ENCODE data around the gene KMT2B.

KMT2B gene

GRCh38 chr19:35727053-35727955 lies 9.5 kb downstream of the KMT2B start:
- DNase-seq (ENCODE audit: low read depth, low spot score): no peak
- peaks cover 68% of the 10 kb centered on the region for H3K36me3 ChIP-seq (ENCODE audit: control insufficient read depth, insufficient read depth, low read length)
- H3K4me3 ChIP-seq (ENCODE audit: low read length): no peak overlapping the region
- H3K27ac ChIP-seq (ENCODE audit: low read length): no peak overlapping the region
- H3K4me1 ChIP-seq (ENCODE audit: control insufficient read depth, insufficient read depth, low read length): no peaks in the 10 kb centered on the region
- no CpG with 5 or more reads among the region's 25 CpGs for WGBS (ENCODE audit: insufficient coverage, insufficient read length)
- H3K9me3 ChIP-seq (ENCODE audit: control insufficient read depth, insufficient read depth, low read length): no peaks in the 10 kb centered on the region
- no peaks in the 10 kb centered on the region for H3K27me3 ChIP-seq (ENCODE audit: control insufficient read depth, insufficient read depth, low read length)

DNA sequence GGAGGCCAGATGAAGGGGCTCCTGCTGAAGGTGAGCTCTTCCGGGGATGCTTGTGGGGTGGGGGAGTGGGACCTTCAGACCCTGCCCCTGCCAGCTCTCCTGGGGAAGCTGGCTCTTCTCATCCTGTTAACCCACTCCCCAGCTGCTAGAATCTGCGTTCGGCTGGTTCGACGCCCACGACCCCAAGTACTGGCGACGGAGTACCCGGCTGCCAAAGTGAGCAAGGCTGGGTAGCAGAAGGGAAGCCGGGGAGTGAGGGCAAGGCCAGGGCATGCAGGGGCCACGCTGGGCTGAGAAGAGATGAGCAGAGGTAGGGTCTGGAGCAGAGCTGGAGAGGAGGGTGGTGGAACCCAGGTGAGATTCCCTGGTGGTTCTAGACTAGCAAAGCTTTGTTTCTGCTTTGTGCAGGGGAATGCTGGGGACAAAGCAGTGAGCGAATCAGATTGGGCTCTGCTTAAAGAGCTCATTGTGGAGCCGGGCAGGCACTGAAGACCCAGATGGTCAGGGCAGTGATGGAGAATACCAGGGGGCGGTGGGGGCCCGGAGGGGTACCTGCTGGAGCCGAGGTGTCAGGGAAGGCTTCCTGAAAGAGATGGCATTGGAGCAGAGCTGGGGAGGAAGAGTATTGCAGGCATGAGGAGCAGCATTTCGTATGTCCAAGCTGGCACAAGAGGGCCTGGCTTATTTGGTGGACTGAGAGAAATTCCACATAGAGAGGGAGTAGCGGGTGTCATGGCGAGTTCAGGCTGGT lies 10.3 kb downstream of the KMT2B start:
- H3K9me3 ChIP-seq (ENCODE audit: control insufficient read depth, insufficient read depth, low read length): no peaks in the 10 kb centered on the region
- WGBS (ENCODE audit: insufficient coverage, insufficient read length): no CpG with 5 or more reads among the region's 19 CpGs
- no peaks in the 10 kb centered on the region; the same call in 1 of the 2 replicates for H3K4me1 ChIP-seq (ENCODE audit: control insufficient read depth, insufficient read depth, low read length)
- H3K4me3 ChIP-seq (ENCODE audit: low read length): no peak overlapping the region
- H3K36me3 ChIP-seq (ENCODE audit: control insufficient read depth, insufficient read depth, low read length): peaks cover 64% of the 10 kb centered on the region
- H3K27me3 ChIP-seq (ENCODE audit: control insufficient read depth, insufficient read depth, low read length): no peaks in the 10 kb centered on the region
- DNase-seq (ENCODE audit: low read depth, low spot score): no peak
- H3K27ac ChIP-seq (ENCODE audit: low read length): no peak overlapping the region

- DNase-seq (ENCODE audit: low read depth, low spot score): no peak
- Histone ChIP-seq H3K27ac (ENCODE audit: low read length) (no peak overlapping the region), H3K27me3 (ENCODE audit: control insufficient read depth, insufficient read depth, low read length) (no peaks in the 10 kb centered on the region), H3K4me1 (ENCODE audit: control insufficient read depth, insufficient read depth, low read length) (no peaks in the 10 kb centered on the region; the same call in 1 of the 2 replicates), H3K36me3 (ENCODE audit: control insufficient read depth, insufficient read depth, low read length) (peaks cover 64% of the 10 kb centered on the region), H3K4me3 (ENCODE audit: low read length) (no peak overlapping the region), H3K9me3 (ENCODE audit: control insufficient read depth, insufficient read depth, low read length) (no peaks in the 10 kb centered on the region)
- no CpG with 5 or more reads among the region's 18 CpGs for WGBS (ENCODE audit: insufficient coverage, insufficient read length)
Observed at GRCh38 chr19:35729021-35729420, 11.2 kb downstream of the KMT2B start.

DNA sequence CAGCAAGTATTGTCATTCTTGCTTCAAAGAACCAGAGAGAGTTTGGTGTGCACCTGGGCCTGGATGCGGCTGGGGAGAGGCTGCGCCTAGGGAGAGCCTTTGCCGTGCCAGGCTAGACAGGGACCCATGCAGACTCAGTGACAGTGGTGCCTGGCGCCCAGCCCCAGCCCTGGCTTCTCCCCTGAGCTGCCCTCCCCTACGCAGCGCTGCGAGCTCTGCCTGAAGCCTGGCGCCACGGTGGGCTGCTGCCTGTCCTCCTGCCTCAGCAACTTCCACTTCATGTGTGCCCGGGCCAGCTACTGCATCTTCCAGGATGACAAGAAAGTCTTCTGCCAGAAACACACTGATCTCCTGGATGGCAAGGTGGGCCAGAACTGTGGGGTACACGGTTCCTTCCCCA lies 12.0 kb downstream of the KMT2B start:
- no CpG with 5 or more reads among the region's 11 CpGs for WGBS (ENCODE audit: insufficient coverage, insufficient read length)
- H3K36me3 ChIP-seq (ENCODE audit: control insufficient read depth, insufficient read depth, low read length): peaks cover 63% of the 10 kb centered on the region
- H3K4me1 ChIP-seq (ENCODE audit: control insufficient read depth, insufficient read depth, low read length): no peaks in the 10 kb centered on the region; the same call in 1 of the 2 replicates
- no peak for DNase-seq (ENCODE audit: low read depth, low spot score)
- no peaks in the 10 kb centered on the region for H3K27me3 ChIP-seq (ENCODE audit: control insufficient read depth, insufficient read depth, low read length)
- no peaks in the 10 kb centered on the region for H3K9me3 ChIP-seq (ENCODE audit: control insufficient read depth, insufficient read depth, low read length)
- H3K4me3 ChIP-seq (ENCODE audit: low read length): no peak overlapping the region
- H3K27ac ChIP-seq (ENCODE audit: low read length): no peak overlapping the region

- no CpG with 5 or more reads among the region's 18 CpGs for WGBS (ENCODE audit: insufficient coverage, insufficient read length)
- H3K4me1 ChIP-seq (ENCODE audit: control insufficient read depth, insufficient read depth, low read length): no peaks in the 10 kb centered on the region; the same call in 1 of the 2 replicates
- peaks cover 62% of the 10 kb centered on the region for H3K36me3 ChIP-seq (ENCODE audit: control insufficient read depth, insufficient read depth, low read length)
- no peak for DNase-seq (ENCODE audit: low read depth, low spot score)
- H3K27me3 ChIP-seq (ENCODE audit: control insufficient read depth, insufficient read depth, low read length): no peaks in the 10 kb centered on the region
- H3K27ac ChIP-seq (ENCODE audit: low read length): no peak overlapping the region
- no peak overlapping the region for H3K4me3 ChIP-seq (ENCODE audit: low read length)
- H3K9me3 ChIP-seq (ENCODE audit: control insufficient read depth, insufficient read depth, low read length): no peaks in the 10 kb centered on the region
Observed at GRCh38 chr19:35730326-35730725, 12.5 kb downstream of the KMT2B start.

DNA sequence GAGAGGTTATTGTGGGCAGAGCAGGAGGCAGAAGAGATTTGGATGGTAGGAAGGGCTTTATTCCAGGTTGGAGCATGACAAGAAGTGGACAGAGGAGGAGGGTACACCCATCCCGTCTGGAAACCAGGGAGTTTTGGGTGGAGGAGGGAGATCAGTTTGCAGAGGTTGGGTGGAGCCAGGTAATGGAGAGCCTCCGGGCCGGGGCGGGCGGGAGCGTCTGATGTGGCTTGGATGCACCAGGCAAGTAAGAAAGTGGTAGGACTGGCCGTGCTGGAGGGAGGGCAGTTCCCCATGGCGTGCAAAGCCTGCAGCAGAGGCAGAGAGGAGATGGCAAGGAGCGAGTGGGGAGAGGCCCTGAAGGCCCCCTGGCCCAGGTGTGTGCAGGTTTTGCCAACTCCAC lies 13.6 kb downstream of the KMT2B start:
- H3K4me1 ChIP-seq (ENCODE audit: control insufficient read depth, insufficient read depth, low read length): no peaks in the 10 kb centered on the region; the same call in 1 of the 2 replicates
- no peaks in the 10 kb centered on the region for H3K9me3 ChIP-seq (ENCODE audit: control insufficient read depth, insufficient read depth, low read length)
- H3K36me3 ChIP-seq (ENCODE audit: control insufficient read depth, insufficient read depth, low read length): peaks cover 57% of the 10 kb centered on the region
- DNase-seq (ENCODE audit: low read depth, low spot score): no peak
- no CpG with 5 or more reads among the region's 9 CpGs for WGBS (ENCODE audit: insufficient coverage, insufficient read length)
- no peaks in the 10 kb centered on the region for H3K27me3 ChIP-seq (ENCODE audit: control insufficient read depth, insufficient read depth, low read length)
- H3K4me3 ChIP-seq (ENCODE audit: low read length): no peak overlapping the region
- H3K27ac ChIP-seq (ENCODE audit: low read length): no peak overlapping the region

GRCh38 chr19:35731779-35732405 lies 14.1 kb downstream of the KMT2B start:
- WGBS (ENCODE audit: insufficient coverage, insufficient read length): no CpG with 5 or more reads among the region's 21 CpGs
- Histone ChIP-seq H3K36me3 (ENCODE audit: control insufficient read depth, insufficient read depth, low read length) (peaks cover 59% of the 10 kb centered on the region), H3K9me3 (ENCODE audit: control insufficient read depth, insufficient read depth, low read length) (no peaks in the 10 kb centered on the region), H3K27ac (ENCODE audit: low read length) (no peak overlapping the region), H3K4me1 (ENCODE audit: control insufficient read depth, insufficient read depth, low read length) (no peaks in the 10 kb centered on the region; the same call in 1 of the 2 replicates), H3K27me3 (ENCODE audit: control insufficient read depth, insufficient read depth, low read length) (no peaks in the 10 kb centered on the region), H3K4me3 (ENCODE audit: low read length) (no peak overlapping the region)
- no peak for DNase-seq (ENCODE audit: low read depth, low spot score)

DNA sequence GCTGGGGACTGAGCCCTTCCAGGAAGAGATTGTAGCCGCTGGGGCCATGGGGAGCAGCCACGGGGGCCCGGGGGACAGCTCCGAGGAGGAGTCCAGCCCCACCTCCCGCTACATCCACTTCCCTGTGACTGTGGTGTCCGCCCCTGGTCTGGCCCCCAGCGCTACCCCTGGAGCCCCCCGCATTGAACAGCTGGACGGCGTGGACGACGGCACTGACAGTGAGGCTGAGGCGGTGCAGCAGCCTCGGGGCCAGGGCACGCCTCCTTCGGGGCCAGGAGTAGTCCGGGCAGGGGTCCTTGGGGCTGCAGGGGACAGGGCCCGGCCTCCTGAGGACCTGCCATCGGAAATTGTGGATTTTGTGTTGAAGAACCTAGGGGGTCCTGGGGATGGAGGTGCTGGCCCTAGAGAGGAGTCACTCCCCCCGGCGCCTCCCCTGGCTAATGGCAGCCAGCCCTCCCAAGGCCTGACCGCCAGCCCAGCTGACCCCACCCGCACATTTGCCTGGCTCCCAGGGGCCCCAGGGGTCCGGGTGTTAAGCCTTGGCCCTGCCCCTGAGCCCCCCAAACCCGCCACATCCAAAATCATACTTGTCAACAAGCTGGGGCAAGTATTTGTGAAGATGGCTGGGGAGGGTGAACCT lies 14.9 kb downstream of the KMT2B start:
- no peak overlapping the region for H3K27ac ChIP-seq (ENCODE audit: low read length)
- no peaks in the 10 kb centered on the region for H3K27me3 ChIP-seq (ENCODE audit: control insufficient read depth, insufficient read depth, low read length)
- no peak for DNase-seq (ENCODE audit: low read depth, low spot score)
- no peak overlapping the region for H3K4me3 ChIP-seq (ENCODE audit: low read length)
- no peaks in the 10 kb centered on the region; the same call in 1 of the 2 replicates for H3K4me1 ChIP-seq (ENCODE audit: control insufficient read depth, insufficient read depth, low read length)
- no CpG with 5 or more reads among the region's 25 CpGs for WGBS (ENCODE audit: insufficient coverage, insufficient read length)
- peaks cover 54% of the 10 kb centered on the region for H3K36me3 ChIP-seq (ENCODE audit: control insufficient read depth, insufficient read depth, low read length)
- H3K9me3 ChIP-seq (ENCODE audit: control insufficient read depth, insufficient read depth, low read length): no peaks in the 10 kb centered on the region

DNA sequence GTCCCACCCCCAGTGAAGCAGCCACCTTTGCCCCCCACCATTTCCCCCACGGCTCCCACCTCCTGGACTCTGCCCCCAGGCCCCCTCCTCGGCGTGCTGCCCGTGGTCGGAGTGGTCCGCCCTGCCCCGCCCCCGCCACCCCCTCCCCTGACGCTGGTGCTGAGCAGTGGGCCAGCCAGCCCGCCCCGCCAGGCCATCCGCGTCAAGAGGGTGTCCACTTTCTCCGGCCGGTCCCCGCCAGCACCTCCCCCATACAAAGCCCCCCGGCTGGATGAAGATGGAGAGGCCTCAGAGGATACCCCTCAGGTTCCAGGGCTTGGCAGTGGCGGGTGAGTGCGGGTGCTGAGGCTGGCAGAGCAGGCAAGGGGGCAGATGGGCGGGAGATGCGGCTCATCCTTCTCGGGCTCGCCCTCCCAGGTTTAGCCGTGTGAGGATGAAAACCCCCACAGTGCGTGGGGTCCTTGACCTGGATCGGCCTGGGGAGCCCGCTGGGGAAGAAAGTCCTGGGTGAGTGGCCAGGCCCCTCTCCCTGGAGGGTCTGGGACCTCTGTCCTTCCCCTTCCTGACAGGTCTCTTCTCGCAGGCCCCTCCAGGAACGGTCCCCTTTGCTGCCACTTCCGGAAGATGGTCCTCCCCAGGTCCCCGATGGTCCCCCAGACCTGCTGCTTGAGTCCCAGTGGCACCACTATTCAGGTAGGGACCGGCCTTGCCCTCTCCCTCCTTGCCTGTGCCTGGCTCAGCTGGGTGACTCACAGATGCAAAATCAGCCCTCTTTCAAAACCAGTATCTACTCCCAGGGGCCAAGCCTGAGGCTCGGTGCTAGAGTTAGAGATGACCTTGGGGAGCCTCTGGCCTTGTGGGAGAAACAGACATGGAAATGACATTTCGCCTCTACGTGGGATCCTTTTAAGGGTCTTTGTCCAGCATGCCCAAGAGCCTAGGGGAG lies 15.7 kb downstream of the KMT2B start:
- Histone ChIP-seq H3K36me3 (ENCODE audit: control insufficient read depth, insufficient read depth, low read length) (peaks cover 61% of the 10 kb centered on the region), H3K27me3 (ENCODE audit: control insufficient read depth, insufficient read depth, low read length) (no peaks in the 10 kb centered on the region), H3K4me1 (ENCODE audit: control insufficient read depth, insufficient read depth, low read length) (no peaks in the 10 kb centered on the region; the same call in 1 of the 2 replicates), H3K4me3 (ENCODE audit: low read length) (no peak overlapping the region), H3K27ac (ENCODE audit: low read length) (no peak overlapping the region), H3K9me3 (ENCODE audit: control insufficient read depth, insufficient read depth, low read length) (no peaks in the 10 kb centered on the region)
- no CpG with 5 or more reads among the region's 35 CpGs for WGBS (ENCODE audit: insufficient coverage, insufficient read length)
- no peak for DNase-seq (ENCODE audit: low read depth, low spot score)
